ENCODE measurements around the gene PRKN. TPM values are rescaled to one million over a fixed set of nuclear protein-coding genes. Genes with fewer than 3 reads are reported as not detected.

The PRKN gene
- total RNA-seq, 1 experiment from 2014 or later, result 0.46 TPM

DNA sequence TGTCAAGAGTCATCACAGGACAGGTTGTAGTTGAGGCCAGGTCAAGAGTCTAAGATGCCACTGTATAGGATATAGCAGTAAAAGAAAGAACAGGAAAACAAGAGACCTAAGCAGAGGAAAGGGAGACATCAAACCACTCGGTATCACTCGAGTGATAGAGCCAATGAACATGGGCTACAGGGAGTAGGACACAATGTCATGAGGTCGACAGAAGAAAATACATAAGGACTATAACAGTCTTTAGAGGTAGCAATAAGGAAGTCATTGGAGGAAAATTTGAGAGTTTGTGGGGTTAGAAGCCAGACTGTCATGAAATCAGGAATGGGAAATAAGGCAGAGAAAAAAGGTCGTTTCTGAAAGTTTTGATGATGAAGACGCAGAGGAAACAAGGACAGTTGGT is 99.7 kb downstream of the PRKN start:
- H3K27ac ChIP-seq (ENCODE audit: low read length), result no peak overlapping the region
- H3K4me1 ChIP-seq (ENCODE audit: control insufficient read depth, insufficient read depth, low read length), result no peaks in the 10 kb centered on the region
- intact Hi-C loops (cut with micrococcal nuclease; ENCODE audit: unreplicated experiment) (no loop called here), in situ Hi-C loops (cut with HindIII; ENCODE audit: low pct_unique_long_range_greater_than_20kb, low sequenced_read_pairs) (no loop called here)
- no peak overlapping the region for H3K4me3 ChIP-seq (ENCODE audit: low read depth in 2 of 2, low read length in 2 of 2)
- no peaks in the 10 kb centered on the region for H3K27me3 ChIP-seq (ENCODE audit: control insufficient read depth, insufficient read depth, low read length)
- no peak for TF ChIP-seq CTCF (IDR thresholded peaks at IDR 0.05)
- TF ChIP-seq POLR2AphosphoS5 (IDR thresholded peaks at IDR 0.05; ENCODE audit: low read depth, low read length), result no peak
- ChIA-PET CTCF (no interaction called here), POLR2A (no interaction called here)
- 0 out of 2 replicates have a peak, but pooled peaks cover 2% of the 10 kb centered on the region for H3K9me3 ChIP-seq (ENCODE audit: control insufficient read depth, insufficient read depth, low read depth, low read length)
- ATAC-seq (no peak), DNase-seq (ENCODE audit: low read depth, low spot score) (no peak)
- no peaks in the 10 kb centered on the region for H3K36me3 ChIP-seq (ENCODE audit: control insufficient read depth, insufficient read depth, low read length)
- no TSS peak for BruUV-seq (replicated peaks)

GRCh38 chr6:162627362-162627761 is 100.2 kb downstream of the PRKN start:
- Histone ChIP-seq H3K9me3 (ENCODE audit: control insufficient read depth, insufficient read depth, low read depth, low read length) (0 out of 2 replicates have a peak, but pooled peaks cover 3% of the 10 kb centered on the region), H3K4me3 (ENCODE audit: low read depth in 2 of 2, low read length in 2 of 2) (no peak overlapping the region), H3K27ac (ENCODE audit: low read length) (no peak overlapping the region), H3K36me3 (ENCODE audit: control insufficient read depth, insufficient read depth, low read length) (no peaks in the 10 kb centered on the region), H3K27me3 (ENCODE audit: control insufficient read depth, insufficient read depth, low read length) (no peaks in the 10 kb centered on the region), H3K4me1 (ENCODE audit: control insufficient read depth, insufficient read depth, low read length) (no peaks in the 10 kb centered on the region)
- no peak for TF ChIP-seq POLR2AphosphoS5 (IDR thresholded peaks at IDR 0.05; ENCODE audit: low read depth, low read length)
- intact Hi-C loops (cut with micrococcal nuclease; ENCODE audit: unreplicated experiment) (no loop called here), in situ Hi-C loops (cut with HindIII; ENCODE audit: low pct_unique_long_range_greater_than_20kb, low sequenced_read_pairs) (no loop called here)
- BruUV-seq (replicated peaks), result no TSS peak
- DNase-seq (ENCODE audit: low read depth, low spot score) (no peak), ATAC-seq (no peak)
- POLR2A ChIA-PET, result no interaction called here
- CTCF ChIA-PET, result no interaction called here

DNA sequence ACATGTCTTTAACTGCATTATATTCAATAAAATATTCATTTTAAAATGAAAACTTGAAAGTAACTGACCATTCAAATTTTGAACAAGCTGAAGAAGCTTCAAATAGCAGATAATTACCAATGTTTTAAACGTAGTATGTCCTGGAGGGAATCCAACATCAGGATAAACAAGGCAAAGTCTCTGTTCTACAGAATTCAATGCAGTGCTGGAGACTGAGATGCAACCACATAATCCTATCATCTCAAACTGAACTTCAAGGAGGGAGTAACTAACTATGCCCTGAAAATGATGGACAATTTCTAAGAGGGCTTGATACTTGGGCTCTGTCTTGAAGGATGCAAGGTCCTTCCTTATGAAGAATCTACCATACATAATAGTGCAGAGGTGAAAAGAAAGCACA is 100.7 kb downstream of the PRKN start:
- ATAC-seq (no peak), DNase-seq (ENCODE audit: low read depth, low spot score) (no peak)
- H3K9me3 ChIP-seq (ENCODE audit: control insufficient read depth, insufficient read depth, low read depth, low read length), result 0 out of 2 replicates have a peak, but pooled peaks cover 3% of the 10 kb centered on the region
- no TSS peak for BruUV-seq (replicated peaks)
- in situ Hi-C loops (cut with HindIII; ENCODE audit: low pct_unique_long_range_greater_than_20kb, low sequenced_read_pairs), result no loop called here
- no peaks in the 10 kb centered on the region for H3K27me3 ChIP-seq (ENCODE audit: control insufficient read depth, insufficient read depth, low read length)
- H3K4me1 ChIP-seq (ENCODE audit: control insufficient read depth, insufficient read depth, low read length), result no peaks in the 10 kb centered on the region
- POLR2A ChIA-PET, result no interaction called here
- intact Hi-C loops (cut with micrococcal nuclease; ENCODE audit: unreplicated experiment), result no loop called here
- H3K4me3 ChIP-seq (ENCODE audit: low read depth in 2 of 2, low read length in 2 of 2), result no peak overlapping the region
- H3K27ac ChIP-seq (ENCODE audit: low read length), result no peak overlapping the region
- CTCF ChIA-PET, result no interaction called here
- TF ChIP-seq TCF7L2 (IDR thresholded peaks at IDR 0.05; ENCODE audit: low read depth, low read length) (no peak), REST (IDR thresholded peaks at IDR 0.05; ENCODE audit: insufficient read depth in 1 of 2, low read depth in 2 of 2, low read length in 1 of 2) (no peak), CTCF (IDR thresholded peaks at IDR 0.05) (no peak), SIN3A (IDR thresholded peaks at IDR 0.05; ENCODE audit: borderline replicate concordance, insufficient read depth, low read depth, low read length) (no peak), POLR2AphosphoS5 (IDR thresholded peaks at IDR 0.05; ENCODE audit: low read depth, low read length) (no peak)
- H3K36me3 ChIP-seq (ENCODE audit: control insufficient read depth, insufficient read depth, low read length), result no peaks in the 10 kb centered on the region
